Ectodermal cell (in vitro differentiated cells): Measurements from ENCODE around the gene GOLIM4.

Source experiments
- H3K27ac ChIP-seq: 2 replicates; pipeline ENCODE4 v1.7.0; 2013; ENCODE audit warnings: mild to moderate bottlenecking, low read depth, low read length; ENCODE audit not compliant: insufficient read depth, poor library complexity, severe bottlenecking
- H3K27me3 ChIP-seq: 2 replicates; pipeline ENCODE4 v1.7.0; 2013; ENCODE audit warnings: mild to moderate bottlenecking, low read length; ENCODE audit not compliant: insufficient read depth, control insufficient read depth, poor library complexity, severe bottlenecking
- H3K36me3 ChIP-seq: one replicate; pipeline ENCODE4 v1.7.0; 2013; ENCODE audit warnings: low read length; ENCODE audit not compliant: control insufficient read depth, insufficient read depth
- H3K4me1 ChIP-seq: one replicate; pipeline ENCODE4 v1.7.0; 2013; ENCODE audit warnings: low read length; ENCODE audit not compliant: control insufficient read depth, insufficient read depth
- H3K4me3 ChIP-seq: 2 replicates; pipeline ENCODE4 v1.7.0; 2013; ENCODE audit warnings: low read depth, low read length, control low read depth; ENCODE audit not compliant: insufficient read depth
- H3K9me3 ChIP-seq: 2 replicates; pipeline ENCODE4 v1.7.0; 2013; ENCODE audit warnings: mild to moderate bottlenecking, low read length, moderate library complexity; ENCODE audit not compliant: control insufficient read depth
- WGBS, 2 experiments: methylation state at CpG; one replicate each; pipeline ENCODE4 v1.1.7; 2013; ENCODE audit warnings: missing lambda C conversion rate in 2 of 2; 5-methylcytosine and 5-hydroxymethylcytosine counted together

The GOLIM4 gene

DNA sequence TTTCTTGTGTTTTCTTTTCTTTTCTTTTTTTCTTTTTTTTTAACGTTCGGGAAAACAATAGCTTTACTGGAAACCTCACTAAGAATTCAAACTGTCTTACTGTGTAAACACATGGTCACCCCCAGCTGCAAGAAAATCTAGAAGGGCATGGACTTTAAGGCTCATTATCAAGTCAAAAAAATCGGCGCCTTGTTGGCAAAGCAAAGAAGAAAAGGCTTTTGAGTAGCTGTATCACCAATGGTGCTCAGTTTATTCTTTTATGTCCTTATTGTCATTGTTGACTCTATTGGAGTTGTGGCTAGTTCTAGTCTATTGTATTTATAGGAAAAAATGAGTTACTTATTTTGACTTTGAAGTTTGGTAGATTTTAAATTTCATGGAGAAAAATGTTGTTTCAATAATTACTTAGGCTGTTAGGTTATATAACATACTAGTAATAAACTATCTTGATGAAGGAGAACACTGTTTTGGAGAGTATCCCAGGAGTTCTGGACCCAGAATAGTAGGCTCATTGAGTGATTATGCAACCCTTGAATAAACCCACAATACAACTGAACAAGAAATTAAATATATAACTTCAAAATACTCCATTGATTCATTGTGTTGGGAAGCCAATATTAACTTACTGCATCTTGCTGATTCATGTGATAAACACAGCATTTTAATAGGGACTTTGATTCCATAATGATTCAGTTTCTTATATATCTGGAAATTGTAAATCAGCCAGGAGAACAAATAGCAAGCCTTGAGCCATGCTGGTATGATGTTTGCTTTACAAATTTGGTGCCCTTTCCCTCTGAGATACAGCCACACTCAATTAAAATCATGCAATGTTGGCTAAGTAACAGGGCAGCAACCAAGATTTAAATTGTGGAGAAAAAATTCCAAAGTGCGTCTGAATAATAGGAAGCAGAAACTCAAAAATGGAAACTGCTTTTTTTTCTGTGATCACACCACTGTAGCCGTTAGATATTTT is 27.8 kb upstream of the GOLIM4 start:
- 79 to 81% methylated on average over 6 of the region's 6 CpGs for WGBS, 2 experiments
- H3K36me3 ChIP-seq: no peaks in the 10 kb centered on the region
- H3K9me3 ChIP-seq: no peaks in the 10 kb centered on the region
- H3K27me3 ChIP-seq: no peaks in the 10 kb centered on the region
- H3K4me3 ChIP-seq: no peak overlapping the region
- H3K4me1 ChIP-seq: no peaks in the 10 kb centered on the region
- no peak overlapping the region for H3K27ac ChIP-seq

DNA sequence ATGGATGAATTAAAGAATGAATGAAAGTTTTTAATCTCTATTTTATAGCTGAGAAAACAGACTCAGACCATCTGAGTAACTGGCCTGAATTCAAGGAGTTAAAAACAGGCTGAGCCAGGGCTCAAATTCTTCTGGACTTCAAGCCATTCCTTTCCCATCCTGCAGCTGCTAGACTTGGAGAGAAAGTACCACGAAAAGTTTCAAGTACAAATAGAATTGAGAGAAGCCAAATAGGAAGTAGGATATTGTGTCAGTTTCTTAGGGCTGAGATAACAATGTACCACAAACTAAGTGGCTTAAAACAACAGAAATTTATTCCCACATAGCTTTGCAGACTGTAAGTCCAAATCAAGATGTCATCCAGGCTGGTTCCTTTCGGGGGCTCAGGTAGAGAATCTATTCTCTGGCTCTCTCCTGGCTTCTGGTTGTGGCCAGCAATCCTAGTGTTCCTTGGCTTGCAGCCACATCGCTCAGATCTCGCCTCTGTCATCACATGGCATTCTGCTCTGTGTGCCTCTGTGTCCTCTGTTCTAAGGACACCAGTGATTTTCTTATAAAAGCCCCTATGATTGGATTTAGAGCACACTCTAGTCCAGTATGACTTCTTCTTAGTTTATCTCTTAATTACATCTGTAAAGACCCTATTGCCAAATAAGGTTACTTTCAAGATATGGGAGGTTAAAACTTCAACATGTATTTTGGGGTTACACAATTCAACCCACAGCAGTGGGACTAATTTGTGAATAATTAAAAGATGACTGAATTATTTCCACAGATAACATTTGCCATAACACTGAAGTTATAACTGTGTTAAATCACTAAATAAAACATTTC is 25.7 kb upstream of the GOLIM4 start:
- H3K27ac ChIP-seq: no peak overlapping the region
- WGBS, 2 experiments: 95% methylated on average over 4 of the region's 4 CpGs
- H3K9me3 ChIP-seq: no peaks in the 10 kb centered on the region

DNA sequence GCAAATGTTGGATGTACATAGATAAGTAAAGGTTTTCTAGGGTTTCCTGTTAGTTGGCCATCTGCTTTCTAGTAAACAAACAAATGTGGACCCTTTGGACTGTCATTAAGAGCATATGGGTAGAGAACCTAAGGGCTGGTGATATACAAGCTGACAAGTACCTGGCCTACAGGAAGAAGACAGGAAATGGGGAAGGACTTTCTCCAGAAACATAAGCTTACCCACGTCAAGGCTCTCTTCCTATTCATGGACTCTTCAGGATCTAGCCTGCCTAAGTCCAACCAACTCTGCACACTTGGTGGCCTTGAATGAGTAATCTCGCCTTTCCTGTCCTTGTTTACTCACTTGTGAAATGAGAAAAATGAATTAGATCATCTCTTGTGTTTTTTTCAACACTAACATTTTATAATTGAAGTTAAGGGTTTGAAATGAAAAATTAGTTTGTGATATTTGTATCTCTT is 22.2 kb upstream of the GOLIM4 start:
- Histone ChIP-seq H3K36me3 (no peaks in the 10 kb centered on the region), H3K27ac (no peak overlapping the region), H3K27me3 (no peaks in the 10 kb centered on the region), H3K9me3 (no peaks in the 10 kb centered on the region), H3K4me1 (no peaks in the 10 kb centered on the region), H3K4me3 (no peak overlapping the region)
- 87 to 95% methylated on average over 1 of the region's 2 CpGs for WGBS, 2 experiments

More for the DNA sequence above, 25.7 kb upstream of the GOLIM4 start:
- no peaks in the 10 kb centered on the region for H3K36me3 ChIP-seq
- no peaks in the 10 kb centered on the region for H3K27me3 ChIP-seq
- no peak overlapping the region for H3K4me3 ChIP-seq
- H3K4me1 ChIP-seq: no peaks in the 10 kb centered on the region

DNA sequence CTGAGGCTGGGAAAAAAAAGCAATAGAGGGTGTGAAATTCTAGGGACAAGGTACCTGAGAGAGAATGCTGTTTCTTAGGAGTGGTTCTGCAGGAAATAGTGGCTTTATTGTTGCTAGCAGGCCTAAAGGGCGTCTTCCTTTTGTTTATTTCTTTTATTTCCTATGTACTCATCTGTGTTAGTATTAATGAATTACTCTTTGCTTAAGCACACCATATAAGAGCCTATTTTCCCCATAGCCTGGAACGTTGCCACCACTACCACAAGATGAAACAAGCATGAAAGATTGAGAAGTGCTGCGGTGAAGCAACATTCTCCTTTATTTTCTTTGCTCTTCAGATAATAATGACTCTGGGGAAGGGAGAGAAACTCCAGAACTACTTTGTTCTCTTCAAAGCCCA is 21.3 kb upstream of the GOLIM4 start:
- Histone ChIP-seq H3K27me3 (no peaks in the 10 kb centered on the region), H3K36me3 (no peaks in the 10 kb centered on the region), H3K9me3 (no peaks in the 10 kb centered on the region), H3K4me1 (no peaks in the 10 kb centered on the region), H3K4me3 (no peak overlapping the region), H3K27ac (no peak overlapping the region)
- WGBS, 2 experiments: 95 to 100% methylated on average over 2 to 3 of the region's 3 CpGs

DNA sequence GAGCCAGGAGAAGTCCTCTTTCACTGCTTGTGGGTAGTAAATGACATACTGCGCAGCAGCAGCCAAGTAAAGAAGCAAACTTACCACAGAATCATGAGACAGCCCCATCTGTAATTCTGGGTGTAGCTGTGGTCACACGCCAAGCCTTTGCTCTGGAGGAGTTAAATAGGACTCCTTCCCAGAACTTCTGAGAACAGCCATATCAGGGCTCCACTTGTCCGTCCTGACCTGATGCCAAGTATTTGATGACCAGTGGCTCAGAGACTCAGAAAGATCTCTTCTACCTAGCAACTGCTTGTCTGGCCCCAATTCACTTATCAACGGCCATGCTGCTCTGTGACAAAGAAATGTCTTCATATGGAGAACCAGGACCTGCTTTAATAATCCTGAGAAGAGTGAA is 20.6 kb upstream of the GOLIM4 start:
- no peaks in the 10 kb centered on the region for H3K27me3 ChIP-seq
- H3K27ac ChIP-seq: no peak overlapping the region
- H3K9me3 ChIP-seq: no peaks in the 10 kb centered on the region
- H3K36me3 ChIP-seq: no peaks in the 10 kb centered on the region
- H3K4me3 ChIP-seq: no peak overlapping the region
- H3K4me1 ChIP-seq: no peaks in the 10 kb centered on the region
- WGBS, 2 experiments: 88 to 97% methylated on average over 4 of the region's 4 CpGs

DNA sequence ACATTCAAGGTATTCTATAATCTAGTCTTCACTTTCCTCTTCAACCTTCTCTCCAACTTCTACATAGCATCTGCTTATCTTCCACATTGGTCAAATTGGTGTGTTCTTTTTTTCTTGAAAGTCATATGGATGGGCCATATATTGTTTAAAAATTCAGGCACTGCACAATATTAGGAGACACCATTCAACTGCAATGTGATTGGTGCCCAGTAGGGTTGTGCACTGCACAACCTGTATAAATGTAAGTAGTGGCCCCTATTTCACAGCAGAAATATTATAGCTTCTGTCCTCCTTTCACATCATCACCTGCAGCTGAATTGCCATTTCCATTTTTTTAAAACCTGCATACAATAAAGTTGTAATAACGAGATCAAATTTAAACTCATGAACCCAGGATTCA is 18.1 kb upstream of the GOLIM4 start:
- no peak overlapping the region for H3K4me3 ChIP-seq
- H3K27ac ChIP-seq: no peak overlapping the region
- WGBS, 2 experiments: 89 to 91% methylated on average over 1 of the region's 1 CpG
- no peaks in the 10 kb centered on the region for H3K4me1 ChIP-seq
- no peaks in the 10 kb centered on the region for H3K27me3 ChIP-seq
- no peaks in the 10 kb centered on the region for H3K9me3 ChIP-seq
- H3K36me3 ChIP-seq: no peaks in the 10 kb centered on the region

DNA sequence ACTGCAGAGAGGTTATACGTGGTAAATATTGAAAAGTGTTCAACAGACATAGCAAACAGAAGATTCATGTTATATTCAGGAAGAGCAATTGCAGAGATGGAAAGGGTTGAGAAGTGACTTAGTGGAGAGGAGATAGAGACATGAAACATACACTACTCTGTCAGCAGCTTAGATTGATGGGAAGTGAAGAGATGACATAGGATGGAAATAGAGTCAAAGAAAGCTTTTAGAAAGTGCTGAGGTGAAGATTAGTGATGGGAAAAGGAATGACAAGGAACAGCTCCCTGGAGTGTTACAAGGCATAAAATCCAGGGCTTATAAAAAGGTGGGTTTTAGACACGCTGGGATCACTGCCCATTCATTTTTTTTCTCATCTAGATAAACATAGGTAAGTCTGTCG is 17.2 kb upstream of the GOLIM4 start:
- no peak overlapping the region for H3K27ac ChIP-seq
- H3K9me3 ChIP-seq: no peaks in the 10 kb centered on the region
- no peaks in the 10 kb centered on the region for H3K27me3 ChIP-seq
- H3K36me3 ChIP-seq: no peaks in the 10 kb centered on the region
- H3K4me3 ChIP-seq: no peak overlapping the region
- WGBS, 2 experiments: 88 to 96% methylated on average over 2 to 3 of the region's 3 CpGs
- no peaks in the 10 kb centered on the region for H3K4me1 ChIP-seq

DNA sequence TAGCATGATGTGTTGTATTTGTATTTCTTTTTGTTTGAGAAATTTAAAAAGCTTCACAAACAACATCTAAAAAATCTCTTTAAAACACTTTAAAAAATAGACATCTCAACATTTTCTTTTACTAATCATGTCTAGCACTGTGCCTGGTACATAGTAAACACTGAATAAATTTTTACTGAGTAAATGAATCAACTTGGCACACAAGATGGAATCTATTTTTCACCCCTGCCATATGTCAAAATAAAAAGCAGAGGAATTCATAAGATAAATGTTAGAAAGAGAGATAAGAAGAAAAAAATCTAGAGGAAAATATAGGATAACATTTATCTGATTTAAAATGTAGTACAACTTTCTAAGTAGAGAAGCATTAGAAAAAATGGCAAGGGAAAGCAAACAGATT is 8.6 kb upstream of the GOLIM4 start:
- Histone ChIP-seq H3K4me1 (no peaks in the 10 kb centered on the region), H3K27ac (no peak overlapping the region), H3K36me3 (no peaks in the 10 kb centered on the region), H3K27me3 (no peaks in the 10 kb centered on the region), H3K4me3 (no peak overlapping the region), H3K9me3 (no peaks in the 10 kb centered on the region)

DNA sequence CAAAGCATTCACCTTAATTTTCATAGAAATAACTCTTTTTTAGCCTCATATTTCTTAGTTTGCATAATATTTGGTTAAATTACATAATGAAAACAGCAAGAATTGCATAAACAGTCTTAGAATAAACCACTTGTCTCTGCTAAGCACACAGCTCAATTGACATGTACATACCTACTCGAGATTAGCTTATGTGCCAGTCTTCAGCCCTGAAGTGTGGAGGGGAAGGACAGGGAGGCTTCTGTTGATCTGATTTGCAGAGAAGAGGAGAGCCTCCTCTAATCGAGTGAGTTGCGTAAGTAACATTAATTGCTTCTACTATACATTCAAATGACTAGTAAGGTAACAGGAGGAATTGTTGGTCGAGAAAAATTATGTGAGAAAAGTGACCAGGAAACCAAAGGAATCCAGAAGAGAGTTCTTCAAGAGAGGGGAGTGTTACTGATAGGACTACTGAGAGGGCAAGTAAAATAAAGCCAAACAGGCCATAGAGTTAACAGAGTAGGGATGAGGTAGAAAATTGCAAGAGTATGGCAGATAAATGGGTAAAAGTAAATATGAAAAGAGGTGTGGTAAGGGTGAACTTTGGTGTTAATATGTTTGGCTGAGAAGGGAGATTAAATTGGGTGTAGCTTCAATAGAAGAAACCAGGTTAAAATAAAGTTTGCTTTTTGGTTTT is 7.1 kb upstream of the GOLIM4 start:
- no peaks in the 10 kb centered on the region for H3K36me3 ChIP-seq
- WGBS, 2 experiments: 86 to 94% methylated on average over 2 to 4 of the region's 4 CpGs
- no peaks in the 10 kb centered on the region for H3K9me3 ChIP-seq
- H3K27ac ChIP-seq: no peak overlapping the region
- no peaks in the 10 kb centered on the region for H3K4me1 ChIP-seq
- H3K27me3 ChIP-seq: no peaks in the 10 kb centered on the region
- H3K4me3 ChIP-seq: no peak overlapping the region
